K562 (cell line): ENCODE data around the gene CDC42EP2. TPM values are rescaled to one million over a fixed set of nuclear protein-coding genes. Genes with fewer than 3 reads are reported as not detected.
A peak's percentile ranks its signal among the peaks of the same experiment; 100 is the strongest.

Experiments used
- ASH1L ChIP-seq: fragments of 450-650 bp; IDR thresholded peaks from 2 replicates; pipeline ENCODE4 v1.6.1; 2018; ENCODE audit warnings: borderline replicate concordance, mild to moderate bottlenecking, low read depth; ENCODE audit not compliant: partially characterized antibody
- CBX5 ChIP-seq: IDR thresholded peaks from 2 replicates; pipeline ENCODE4 v1.6.1; 2014; ENCODE audit warnings: low read depth, borderline replicate concordance
- CHD2 ChIP-seq: IDR thresholded peaks from 2 replicates; pipeline ENCODE4 v1.6.1; 2011; ENCODE audit warnings: low read depth, low read length
- CREM ChIP-seq: IDR thresholded peaks from 2 replicates; pipeline ENCODE4 v1.6.1; 2014; ENCODE audit warnings: antibody characterized with exemption, low read depth
- EGR1 ChIP-seq: fragments of 450-650 bp; conservative IDR thresholded peaks from 2 replicates; pipeline ENCODE4 v1.6.1; 2017; ENCODE audit warnings: mild to moderate bottlenecking
- EZH2 ChIP-seq: IDR thresholded peaks from 2 replicates; pipeline ENCODE4 v1.6.1; 2012; ENCODE audit warnings: low read depth, mild to moderate bottlenecking, inconsistent platforms, low read length, borderline replicate concordance
- GABPA ChIP-seq: fragments of 200-800 bp; sonication (Bioruptor generic); conservative IDR thresholded peaks from 2 replicates; pipeline ENCODE4 v1.6.1; 2016; ENCODE audit warnings: low read depth, missing genetic modification characterization, missing compliant biosample characterization
- MCM5 ChIP-seq: fragments of 450-650 bp; IDR thresholded peaks from 2 replicates; pipeline ENCODE4 v1.6.1; 2016; ENCODE audit warnings: low read depth
- MED1 ChIP-seq: sonication (generic); formaldehyde crosslinking; IDR thresholded peaks from 2 replicates; pipeline ENCODE4 v1.8.1; 2023; ENCODE audit warnings: missing genetic modification reagents, borderline replicate concordance
- MIER1 ChIP-seq: fragments of 450-650 bp; IDR thresholded peaks from 2 replicates; pipeline ENCODE4 v1.6.1; 2016; ENCODE audit warnings: antibody characterized with exemption, mild to moderate bottlenecking, low read depth
- NCOA2 ChIP-seq, 2 experiments: fragments of 450-650 bp; IDR thresholded peaks; 2 replicates each; pipeline ENCODE4 v1.6.1; 2018; ENCODE audit warnings: mild to moderate bottlenecking in 2 of 2, moderate library complexity in 1 of 2; ENCODE audit not compliant: partially characterized antibody in 2 of 2
- NR2C2 ChIP-seq, 2 experiments: fragments of 200-800 bp in 1 of 2; sonication (Bioruptor generic) in 1 of 2; sonication (generic) in 1 of 2; formaldehyde crosslinking in 1 of 2; IDR thresholded peaks; 2 replicates each; pipeline versions ENCODE4 v1.6.1 to v1.8.0; 2016 to 2022; ENCODE audit warnings: mild to moderate bottlenecking in 1 of 2, missing compliant biosample characterization in 1 of 2, missing genetic modification characterization in 1 of 2, missing genetic modification reagents in 1 of 2
- PHF8 ChIP-seq: fragments of 200-600 bp; sonication (generic); IDR thresholded peaks from 2 replicates; pipeline ENCODE4 v1.6.1; 2012; ENCODE audit warnings: mixed run types, mild to moderate bottlenecking, inconsistent platforms, low read length, moderate library complexity, borderline replicate concordance
- POLR2G ChIP-seq: fragments of 200-400 bp; formaldehyde crosslinking; IDR thresholded peaks from 2 replicates; pipeline ENCODE4 v1.6.1; 2017; ENCODE audit warnings: low read depth, mild to moderate bottlenecking, antibody characterized with exemption, low read length, moderate library complexity
- STAT5A ChIP-seq: IDR thresholded peaks from 2 replicates; pipeline ENCODE4 v1.6.1; 2012; ENCODE audit warnings: low read length, inconsistent platforms, borderline replicate concordance
- TEAD1 ChIP-seq, 2 experiments: fragments of 450-650 bp in 1 of 2; sonication (generic) in 1 of 2; formaldehyde crosslinking; IDR thresholded peaks; 2 replicates each; pipeline versions ENCODE4 v1.4.0 to v1.8.0; 2020 to 2022; ENCODE audit warnings: mild to moderate bottlenecking in 2 of 2, missing genetic modification reagents in 1 of 2
- U2AF2 ChIP-seq: fragments of 200-400 bp; formaldehyde crosslinking; optimal IDR thresholded peaks from 2 replicates; pipeline ENCODE3; 2017; ENCODE audit warnings: low read depth, mild to moderate bottlenecking, low read length
- YY1 ChIP-seq, 3 experiments: IDR thresholded peaks; 2 replicates each; pipeline ENCODE4 v1.6.1; 2011; ENCODE audit warnings: low read length in 2 of 3, mild to moderate bottlenecking in 2 of 3, moderate library complexity in 2 of 3, borderline replicate concordance in 1 of 3, control low read depth in 1 of 3, low read depth in 1 of 3; ENCODE audit not compliant: insufficient read depth in 3 of 3, insufficient replicate concordance in 2 of 3, control insufficient read depth in 1 of 3, insufficient read length in 1 of 3; ENCODE audit errors: extremely low read depth in 1 of 3
- ZNF121 ChIP-seq: sonication (generic); formaldehyde crosslinking; conservative IDR thresholded peaks from 2 replicates; pipeline ENCODE4 v1.8.0; 2022; ENCODE audit warnings: missing genetic modification reagents
- polyA plus RNA-seq, 8 experiments: library from polyadenylated mRNA; depleted of rRNA in 4 of 8; stranded (reverse) in 5 of 8; unstranded in 3 of 8; fragments of >200 nt; fragmentation: Nextera tagmentation in 2 of 8; fragmentation: Illumina TruSeq in 1 of 8; extraction: Ambion mirVana in 2 of 8; extraction: Trizol in 1 of 8; gene quantifications; 2 replicates each; pipeline versions ENCODE4 v1.2.1 to v1.2.3, GENCODE V29; 2011 to 2014; ENCODE audit warnings: inconsistent platforms in 1 of 8, missing spikeins in 1 of 8
- total RNA-seq, 7 experiments: library from RNA; depleted of rRNA in 6 of 7; stranded (reverse); fragments of >200 nt in 6 of 7; fragmentation: Illumina TruSeq in 2 of 7; extraction: Trizol in 2 of 7; gene quantifications; 2 replicates each; pipeline versions ENCODE4 v1.2.1 to v1.2.3, GENCODE V29; 2011 to 2021; ENCODE audit warnings: low replicate concordance in 1 of 7
- TF ChIP-seq, protein P1 (sequence below): fragments of 250-450 bp; sonication (Bioruptor Pico); IDR thresholded peaks from 2 replicates; pipeline ENCODE4 v1.9.0; 2021; ENCODE audit warnings: mild to moderate bottlenecking
- TF ChIP-seq, protein P2 (sequence below): sonication (generic); formaldehyde crosslinking; IDR thresholded peaks from 2 replicates; pipeline ENCODE4 v1.8.0; 2022; ENCODE audit warnings: mild to moderate bottlenecking, missing genetic modification reagents

Gene CDC42EP2
- total and polyA plus RNA-seq, 9 of the 15 experiments (the other 6 are each of a cell fraction or from before 2014, with no cell fraction given) = 0.27 to 3.5 (median 0.83) TPM; not detected in 1

DNA sequence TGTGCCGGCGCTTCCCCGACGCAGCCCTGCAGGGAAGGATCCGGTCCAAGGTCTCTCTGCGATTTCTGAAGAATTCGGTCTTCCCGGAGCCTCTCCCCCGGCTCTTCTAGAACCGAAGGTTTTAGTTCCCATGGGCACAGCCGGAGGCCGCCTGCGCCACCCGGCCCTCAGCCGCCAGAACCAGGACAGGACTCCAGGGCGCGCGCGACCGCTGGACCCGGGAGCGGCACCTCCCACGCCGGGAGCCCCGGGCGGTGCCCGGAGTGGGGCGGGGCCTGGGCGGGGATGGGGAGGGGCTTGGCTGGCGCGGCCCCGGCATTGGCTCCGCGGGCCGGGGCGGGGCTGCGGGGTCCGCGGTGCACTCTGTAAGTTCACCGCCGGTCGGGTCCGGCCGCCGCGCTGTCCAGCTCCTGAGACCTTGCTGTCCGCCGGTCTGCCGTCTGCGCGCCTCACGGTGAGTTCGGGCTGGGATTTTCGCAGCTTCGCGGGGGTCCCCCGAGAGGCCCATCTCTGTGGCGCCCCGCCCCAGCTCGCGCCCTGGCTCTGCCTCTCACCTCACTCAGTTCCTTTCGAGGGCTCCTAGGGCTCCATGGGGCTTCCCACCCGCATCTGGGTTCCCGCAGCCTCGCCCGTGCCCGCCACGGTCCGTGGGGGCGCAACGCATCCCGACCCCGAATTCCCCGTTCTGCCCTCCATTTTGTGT lies at the start of gene CDC42EP2 (continued):
- TF ChIP-seq ZNF121 (CRISPR knock-in tag) (no peak), EGR1 (peak; percentile 52), MIER1 (no peak), POLR2G (peak; percentile 89), NCOA2 (IDR thresholded peaks at IDR 0.05; ENCODE audit: partially characterized antibody in 2 of 2) (no peak), ASH1L (no peak), CHD2 (no peak), NR2C2 (CRISPR knock-in tag; IDR thresholded peaks at IDR 0.05) (no peak), NR2C2 (tag; IDR thresholded peaks at IDR 0.05) (peak; percentile 60), CREM (peak; percentile 27; the same call in 1 of the 2 replicates), GABPA (tag) (peak; percentile 24), U2AF2 (no peak), STAT5A (no peak), CBX5 (no peak), YY1 (IDR thresholded peaks at IDR 0.05; ENCODE audit: borderline replicate concordance in 1 of 3, control insufficient read depth in 1 of 3, extremely low read depth in 1 of 3, insufficient read depth in 3 of 3, insufficient read length in 1 of 3, insufficient replicate concordance in 2 of 3, low read depth in 1 of 3, low read length in 2 of 3) (peak in 2 of 3 experiments; percentile 10 to 62), TEAD1 (CRISPR knock-in tag; IDR thresholded peaks at IDR 0.05) (0 out of 4 replicates have a peak, but pooled peaks of 1 of the 2 experiments have one; percentile 12), PHF8 (peak; percentile 56; the same call in 1 of the 2 replicates), MCM5 (no peak), EZH2 (no peak), MED1 (CRISPR knock-in tag) (no peak)
- TF ChIP-seq, protein P1, sequence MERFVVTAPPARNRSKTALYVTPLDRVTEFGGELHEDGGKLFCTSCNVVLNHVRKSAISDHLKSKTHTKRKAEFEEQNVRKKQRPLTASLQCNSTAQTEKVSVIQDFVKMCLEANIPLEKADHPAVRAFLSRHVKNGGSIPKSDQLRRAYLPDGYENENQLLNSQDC (CRISPR knock-in tag) = no peak
- TF ChIP-seq, protein P2, sequence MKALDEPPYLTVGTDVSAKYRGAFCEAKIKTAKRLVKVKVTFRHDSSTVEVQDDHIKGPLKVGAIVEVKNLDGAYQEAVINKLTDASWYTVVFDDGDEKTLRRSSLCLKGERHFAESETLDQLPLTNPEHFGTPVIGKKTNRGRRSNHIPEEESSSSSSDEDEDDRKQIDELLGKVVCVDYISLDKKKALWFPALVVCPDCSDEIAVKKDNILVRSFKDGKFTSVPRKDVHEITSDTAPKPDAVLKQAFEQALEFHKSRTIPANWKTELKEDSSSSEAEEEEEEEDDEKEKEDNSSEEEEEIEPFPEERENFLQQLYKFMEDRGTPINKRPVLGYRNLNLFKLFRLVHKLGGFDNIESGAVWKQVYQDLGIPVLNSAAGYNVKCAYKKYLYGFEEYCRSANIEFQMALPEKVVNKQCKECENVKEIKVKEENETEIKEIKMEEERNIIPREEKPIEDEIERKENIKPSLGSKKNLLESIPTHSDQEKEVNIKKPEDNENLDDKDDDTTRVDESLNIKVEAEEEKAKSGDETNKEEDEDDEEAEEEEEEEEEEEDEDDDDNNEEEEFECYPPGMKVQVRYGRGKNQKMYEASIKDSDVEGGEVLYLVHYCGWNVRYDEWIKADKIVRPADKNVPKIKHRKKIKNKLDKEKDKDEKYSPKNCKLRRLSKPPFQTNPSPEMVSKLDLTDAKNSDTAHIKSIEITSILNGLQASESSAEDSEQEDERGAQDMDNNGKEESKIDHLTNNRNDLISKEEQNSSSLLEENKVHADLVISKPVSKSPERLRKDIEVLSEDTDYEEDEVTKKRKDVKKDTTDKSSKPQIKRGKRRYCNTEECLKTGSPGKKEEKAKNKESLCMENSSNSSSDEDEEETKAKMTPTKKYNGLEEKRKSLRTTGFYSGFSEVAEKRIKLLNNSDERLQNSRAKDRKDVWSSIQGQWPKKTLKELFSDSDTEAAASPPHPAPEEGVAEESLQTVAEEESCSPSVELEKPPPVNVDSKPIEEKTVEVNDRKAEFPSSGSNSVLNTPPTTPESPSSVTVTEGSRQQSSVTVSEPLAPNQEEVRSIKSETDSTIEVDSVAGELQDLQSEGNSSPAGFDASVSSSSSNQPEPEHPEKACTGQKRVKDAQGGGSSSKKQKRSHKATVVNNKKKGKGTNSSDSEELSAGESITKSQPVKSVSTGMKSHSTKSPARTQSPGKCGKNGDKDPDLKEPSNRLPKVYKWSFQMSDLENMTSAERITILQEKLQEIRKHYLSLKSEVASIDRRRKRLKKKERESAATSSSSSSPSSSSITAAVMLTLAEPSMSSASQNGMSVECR (CRISPR knock-in tag) = peak; percentile 59; the same call in 1 of the 2 replicates
